GM23248 (cell line): ENCODE results near the gene ROR1. TPM values are rescaled to one million over a fixed set of nuclear protein-coding genes. Genes with fewer than 3 reads are reported as not detected.

Experiments used
- DNase-seq: peaks from one replicate; pipeline ENCODE4 v3.0.0-alpha.2; 2015
- H2AFZ ChIP-seq: fragments of 200-600 bp; sonication (generic); 2 replicates; pipeline ENCODE4 v1.6.1; 2016; ENCODE audit warnings: antibody characterized with exemption
- H3F3A ChIP-seq: fragments of 200-600 bp; sonication (generic); 2 replicates; pipeline ENCODE4 v1.6.1; 2016; ENCODE audit warnings: mild to moderate bottlenecking, antibody characterized with exemption, mixed run types; ENCODE audit not compliant: insufficient read depth
- H3K27ac ChIP-seq: fragments of 200-600 bp; sonication (generic); 2 replicates; pipeline ENCODE4 v1.5.1; 2016; ENCODE audit warnings: mild to moderate bottlenecking
- H3K27me3 ChIP-seq: fragments of 200-600 bp; sonication (generic); replicated peaks from 2 replicates; pipeline ENCODE4 v1.6.1; 2016; ENCODE audit warnings: mild to moderate bottlenecking; ENCODE audit not compliant: insufficient read depth
- H3K36me3 ChIP-seq: fragments of 200-600 bp; sonication (generic); 2 replicates; pipeline ENCODE4 v1.6.1; 2016; ENCODE audit warnings: low read depth, mild to moderate bottlenecking
- H3K4me1 ChIP-seq: fragments of 200-600 bp; sonication (generic); 2 replicates; pipeline ENCODE4 v1.6.1; 2016; ENCODE audit warnings: mild to moderate bottlenecking; ENCODE audit not compliant: insufficient read depth
- H3K4me2 ChIP-seq: fragments of 200-600 bp; sonication (generic); one replicate; pipeline ENCODE4 v1.6.1; 2016; ENCODE audit warnings: mild to moderate bottlenecking; ENCODE audit not compliant: unreplicated experiment
- H3K4me3 ChIP-seq: fragments of 200-600 bp; sonication (generic); 2 replicates; pipeline ENCODE4 v1.5.1; 2016; ENCODE audit warnings: mild to moderate bottlenecking
- H3K79me2 ChIP-seq: fragments of 200-600 bp; sonication (generic); 2 replicates; pipeline ENCODE4 v1.6.1; 2016; ENCODE audit warnings: mild to moderate bottlenecking; ENCODE audit not compliant: insufficient read depth
- H3K9ac ChIP-seq: fragments of 200-600 bp; sonication (generic); 2 replicates; pipeline ENCODE4 v1.6.1; 2016; ENCODE audit warnings: mild to moderate bottlenecking
- H3K9me2 ChIP-seq: fragments of 200-600 bp; sonication (generic); 2 replicates; pipeline ENCODE4 v1.6.1; 2016; ENCODE audit warnings: mixed run types, mild to moderate bottlenecking, moderate library complexity; ENCODE audit not compliant: insufficient read depth
- H3K9me3 ChIP-seq: fragments of 200-600 bp; sonication (generic); one replicate; pipeline ENCODE4 v1.6.1; 2017; ENCODE audit warnings: low read depth
- H4K20me1 ChIP-seq: fragments of 200-600 bp; sonication (generic); 2 replicates; pipeline ENCODE4 v1.6.0; 2016; ENCODE audit not compliant: insufficient read depth
- EZH2 ChIP-seq: fragments of 200-600 bp; sonication (generic); IDR thresholded peaks from 2 replicates; pipeline ENCODE4 v1.6.1; 2018; ENCODE audit warnings: antibody characterized with exemption, mild to moderate bottlenecking; ENCODE audit not compliant: insufficient read depth, poor library complexity, severe bottlenecking
- EZH2phosphoT487 ChIP-seq: fragments of 200-600 bp; sonication (generic); IDR thresholded peaks from 2 replicates; pipeline ENCODE4 v1.6.1; 2018; ENCODE audit warnings: antibody characterized with exemption, moderate library complexity, mild to moderate bottlenecking, low read depth; ENCODE audit not compliant: insufficient read depth
- WGBS, 2 experiments: methylation state at CpG; one replicate each; pipeline ENCODE4 v1.1.6; 2015 to 2017; ENCODE audit warnings: low lambda C conversion rate in 2 of 2, low coverage in 1 of 2; ENCODE audit errors: missing lambda C conversion rate in 2 of 2; 5-methylcytosine and 5-hydroxymethylcytosine counted together
- in situ Hi-C: fragments of 300-500 bp; cut with MboI; formaldehyde crosslinking; loops from 2 replicates; pipeline ENCODE4 v1.15.0; 2020
- polyA plus RNA-seq: library from polyadenylated mRNA; unstranded; fragments of >200 nt; fragmentation: Nextera tagmentation; extraction: Ambion mirVana; gene quantifications from 2 replicates; pipeline ENCODE4 v1.2.1, GENCODE V29; 2016
- total RNA-seq: library from RNA; depleted of rRNA; stranded (reverse); fragments of >200 nt; shearing (Covaris generic); gene quantifications from 2 replicates; pipeline ENCODE4 v1.2.3, GENCODE V29; 2014

The ROR1 gene
- total and polyA plus RNA-seq, 2 experiments from 2014 or later: 12.0 to 13.3 TPM

- Histone ChIP-seq H2AFZ (no peak overlapping the region), H3K9me2 (no peaks in the 10 kb centered on the region), H3K27me3 (no peaks in the 10 kb centered on the region), H3K9me3 (no peaks in the 10 kb centered on the region), H3K4me2 (no peak overlapping the region), H4K20me1 (no peaks in the 10 kb centered on the region), H3K4me1 (no peaks in the 10 kb centered on the region), H3K27ac (no peak overlapping the region), H3K79me2 (no peaks in the 10 kb centered on the region), H3F3A (no peaks in the 10 kb centered on the region), H3K4me3 (no peak overlapping the region), H3K36me3 (no peaks in the 10 kb centered on the region), H3K9ac (no peak overlapping the region)
- WGBS, 2 experiments: 72% methylated on average over 4 of the region's 4 CpGs
- in situ Hi-C loops: no loop called here
- no peak for DNase-seq
- TF ChIP-seq EZH2: no peak
- TF ChIP-seq EZH2phosphoT487: no peak
Observed at GRCh38 chr1:64013395-64013794, 239.6 kb downstream of the ROR1 start.

- Histone ChIP-seq H3K4me2 (peak overlapping the region; percentile 87), H3K4me1 (peaks cover 11% of the 10 kb centered on the region), H3K9me3 (no peaks in the 10 kb centered on the region), H4K20me1 (no peaks in the 10 kb centered on the region), H3K9ac (peak overlapping the region; percentile 65), H3K27me3 (no peaks in the 10 kb centered on the region), H2AFZ (peak overlapping the region; percentile 90), H3K4me3 (peak overlapping the region; percentile 71), H3K9me2 (no peaks in the 10 kb centered on the region), H3K79me2 (no peaks in the 10 kb centered on the region), H3K27ac (peak overlapping the region; percentile 48), H3F3A (0 out of 2 replicates have a peak, but pooled peaks cover 8% of the 10 kb centered on the region), H3K36me3 (no peaks in the 10 kb centered on the region)
- TF ChIP-seq EZH2: no peak
- TF ChIP-seq EZH2phosphoT487: no peak
- DNase-seq: peak; percentile 89
- in situ Hi-C loops: no loop called here
- 2 to 3% methylated on average over 2 of the region's 2 CpGs for WGBS, 2 experiments
Observed at GRCh38 chr1:64019818-64020217, 246.0 kb downstream of the ROR1 start.

- DNase-seq: no peak
- no peak overlapping the region for H3K4me3 ChIP-seq
- in situ Hi-C loops: no loop called here
- H3K79me2 ChIP-seq: no peaks in the 10 kb centered on the region
- no peak overlapping the region for H3K27ac ChIP-seq
- no peaks in the 10 kb centered on the region for H3K9me3 ChIP-seq
- H2AFZ ChIP-seq: no peak overlapping the region
- WGBS, 2 experiments: 96 to 99% methylated on average over 3 of the region's 3 CpGs
- H4K20me1 ChIP-seq: no peaks in the 10 kb centered on the region
- H3F3A ChIP-seq: 0 out of 2 replicates have a peak, but pooled peaks cover 8% of the 10 kb centered on the region
- H3K9ac ChIP-seq: no peak overlapping the region
- TF ChIP-seq EZH2phosphoT487 (no peak), EZH2 (no peak)
- no peaks in the 10 kb centered on the region for H3K36me3 ChIP-seq
- H3K27me3 ChIP-seq: no peaks in the 10 kb centered on the region
- no peaks in the 10 kb centered on the region for H3K9me2 ChIP-seq
- no peak overlapping the region for H3K4me2 ChIP-seq
- H3K4me1 ChIP-seq: peaks cover 11% of the 10 kb centered on the region
Observed at GRCh38 chr1:64021066-64021465, 247.2 kb downstream of the ROR1 start.

- TF ChIP-seq EZH2: no peak
- TF ChIP-seq EZH2phosphoT487: no peak
- WGBS, 2 experiments: 92 to 99% methylated on average over 4 of the region's 4 CpGs
- Histone ChIP-seq H3K79me2 (no peaks in the 10 kb centered on the region), H3K9ac (no peak overlapping the region), H3K9me3 (no peaks in the 10 kb centered on the region), H3K27me3 (no peaks in the 10 kb centered on the region), H3F3A (0 out of 2 replicates have a peak, but pooled peaks cover 5% of the 10 kb centered on the region), H3K9me2 (no peaks in the 10 kb centered on the region), H3K4me3 (no peak overlapping the region), H3K27ac (no peak overlapping the region), H3K4me1 (peaks cover 5% of the 10 kb centered on the region), H3K4me2 (no peak overlapping the region), H3K36me3 (no peaks in the 10 kb centered on the region), H4K20me1 (no peaks in the 10 kb centered on the region), H2AFZ (no peak overlapping the region)
- no peak for DNase-seq
- in situ Hi-C loops: no loop called here
Observed at GRCh38 chr1:64025051-64025450, 251.2 kb downstream of the ROR1 start.

- in situ Hi-C loops: no loop called here
- no peaks in the 10 kb centered on the region for H4K20me1 ChIP-seq
- H3F3A ChIP-seq: peaks cover 5% of the 10 kb centered on the region; the same call in 1 of the 2 replicates
- TF ChIP-seq EZH2 (no peak), EZH2phosphoT487 (no peak)
- H3K9me3 ChIP-seq: no peaks in the 10 kb centered on the region
- 81 to 82% methylated on average over 1 of the region's 1 CpG for WGBS, 2 experiments
- no peaks in the 10 kb centered on the region for H3K79me2 ChIP-seq
- H3K4me2 ChIP-seq: no peak overlapping the region
- H3K4me1 ChIP-seq: peaks cover 9% of the 10 kb centered on the region
- H3K27ac ChIP-seq: no peak overlapping the region
- H3K9me2 ChIP-seq: no peaks in the 10 kb centered on the region
- DNase-seq: no peak
- H2AFZ ChIP-seq: no peak overlapping the region
- H3K4me3 ChIP-seq: no peak overlapping the region
- H3K9ac ChIP-seq: no peak overlapping the region
- H3K27me3 ChIP-seq: no peaks in the 10 kb centered on the region
- H3K36me3 ChIP-seq: no peaks in the 10 kb centered on the region
Observed at GRCh38 chr1:64029037-64029436, 255.2 kb downstream of the ROR1 start.
